ENCODE results near the gene THOC5. TPM values are rescaled to one million over a fixed set of nuclear protein-coding genes. Genes with fewer than 3 reads are reported as not detected.

Gene THOC5
- total and polyA plus RNA-seq, 7 donors = 33.8 to 56.0 (median 45.8) TPM

DNA sequence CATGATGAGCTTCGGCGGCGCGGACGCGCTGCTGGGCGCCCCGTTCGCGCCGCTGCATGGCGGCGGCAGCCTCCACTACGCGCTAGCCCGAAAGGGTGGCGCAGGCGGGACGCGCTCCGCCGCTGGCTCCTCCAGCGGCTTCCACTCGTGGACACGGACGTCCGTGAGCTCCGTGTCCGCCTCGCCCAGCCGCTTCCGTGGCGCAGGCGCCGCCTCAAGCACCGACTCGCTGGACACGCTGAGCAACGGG lies 73.4 kb downstream of the THOC5 start:
- intact Hi-C loops (cut with DNase I) = no loop called here
- TF ChIP-seq, protein P1, sequence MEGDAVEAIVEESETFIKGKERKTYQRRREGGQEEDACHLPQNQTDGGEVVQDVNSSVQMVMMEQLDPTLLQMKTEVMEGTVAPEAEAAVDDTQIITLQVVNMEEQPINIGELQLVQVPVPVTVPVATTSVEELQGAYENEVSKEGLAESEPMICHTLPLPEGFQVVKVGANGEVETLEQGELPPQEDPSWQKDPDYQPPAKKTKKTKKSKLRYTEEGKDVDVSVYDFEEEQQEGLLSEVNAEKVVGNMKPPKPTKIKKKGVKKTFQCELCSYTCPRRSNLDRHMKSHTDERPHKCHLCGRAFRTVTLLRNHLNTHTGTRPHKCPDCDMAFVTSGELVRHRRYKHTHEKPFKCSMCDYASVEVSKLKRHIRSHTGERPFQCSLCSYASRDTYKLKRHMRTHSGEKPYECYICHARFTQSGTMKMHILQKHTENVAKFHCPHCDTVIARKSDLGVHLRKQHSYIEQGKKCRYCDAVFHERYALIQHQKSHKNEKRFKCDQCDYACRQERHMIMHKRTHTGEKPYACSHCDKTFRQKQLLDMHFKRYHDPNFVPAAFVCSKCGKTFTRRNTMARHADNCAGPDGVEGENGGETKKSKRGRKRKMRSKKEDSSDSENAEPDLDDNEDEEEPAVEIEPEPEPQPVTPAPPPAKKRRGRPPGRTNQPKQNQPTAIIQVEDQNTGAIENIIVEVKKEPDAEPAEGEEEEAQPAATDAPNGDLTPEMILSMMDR (IDR thresholded peaks at IDR 0.05) = no peak
- WGBS, 3 donors = 0 to 4% (median 2%) methylated on average over 36 to 39 of the region's 39 CpGs
- Histone ChIP-seq H3K4me3 (peak overlapping the region; percentile 42), H3K27me3 (ENCODE audit: insufficient read depth in 3 of 3, low read length in 2 of 3) (peaks cover 0 to 70% (median 38%) of the 10 kb centered on the region in 3 donors), H3K36me3 (ENCODE audit: insufficient read depth in 1 of 2, low read depth in 1 of 2) (no peaks in the 10 kb centered on the region), H3K4me1 (peaks cover 13% of the 10 kb centered on the region), H3K9me3 (no peaks in the 10 kb centered on the region), H3K27ac (no peak overlapping the region)
- no peak for ATAC-seq
- no peak for DNase-seq

DNA sequence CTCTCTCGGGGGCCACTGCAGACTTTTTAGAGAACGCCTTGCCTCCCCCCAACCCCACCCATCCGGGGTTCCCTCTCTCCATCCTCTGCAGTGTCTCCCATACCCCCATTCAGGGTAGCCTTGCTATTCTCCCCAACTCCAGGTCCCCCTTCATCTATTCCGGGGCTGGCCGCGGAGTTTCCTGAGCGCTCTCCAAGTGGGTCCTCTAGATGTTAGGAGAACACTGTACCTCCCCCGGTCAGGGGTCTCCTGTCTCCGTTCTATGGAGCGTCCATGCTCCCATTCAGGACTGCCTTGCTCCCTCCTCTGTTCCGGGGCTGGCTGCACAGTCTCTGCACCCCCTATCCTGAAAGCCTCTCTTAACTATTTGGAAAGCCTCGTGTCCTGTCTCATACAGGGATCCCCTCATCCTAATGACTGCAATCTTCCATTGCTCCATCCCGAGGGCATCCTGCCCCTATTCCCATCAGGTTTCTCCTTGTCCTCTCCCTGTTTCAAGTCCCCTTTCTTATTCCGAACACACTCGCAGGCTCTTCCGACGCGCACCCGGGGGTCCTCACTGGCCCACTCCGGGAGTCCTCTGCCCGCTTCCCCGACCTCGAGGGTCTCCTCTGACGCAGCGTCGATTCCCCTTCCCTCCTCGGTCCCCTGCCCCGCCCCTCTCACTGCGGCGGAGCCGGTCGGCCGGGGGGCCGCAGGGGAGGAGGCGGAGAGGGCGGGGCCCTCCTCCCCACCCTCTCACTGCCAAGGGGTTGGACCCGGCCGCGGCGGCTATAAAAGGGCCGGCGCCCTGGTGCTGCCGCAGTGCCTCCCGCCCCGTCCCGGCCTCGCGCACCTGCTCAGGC lies 73.9 kb downstream of the THOC5 start, which contains the start of gene NEFH:
NEFH (plus strand) TSS at position 802 of the 845 bp plus-strand sequence. CDS start 45 bp downstream, outside the sequence.
- TF ChIP-seq, protein P1 (IDR thresholded peaks at IDR 0.05) = no peak
- peaks cover 13% of the 10 kb centered on the region for H3K4me1 ChIP-seq
- DNase-seq = no peak
- no peaks in the 10 kb centered on the region for H3K36me3 ChIP-seq (ENCODE audit: insufficient read depth in 1 of 2, low read depth in 1 of 2)
- peak within 1 kb of the TSS; percentile 42 for H3K4me3 ChIP-seq
- no peak within 1 kb of the TSS for H3K27ac ChIP-seq
- no peaks in the 10 kb centered on the region for H3K9me3 ChIP-seq
- 4 to 5% (median 5%) methylated on average over 39 to 48 of the region's 48 CpGs for WGBS, 3 donors
- H3K27me3 ChIP-seq (ENCODE audit: insufficient read depth in 3 of 3, low read length in 2 of 3) = peaks cover 0 to 75% (median 38%) of the 10 kb centered on the region in 3 donors
- intact Hi-C loops (cut with DNase I) = no loop called here
- no peak for ATAC-seq

DNA sequence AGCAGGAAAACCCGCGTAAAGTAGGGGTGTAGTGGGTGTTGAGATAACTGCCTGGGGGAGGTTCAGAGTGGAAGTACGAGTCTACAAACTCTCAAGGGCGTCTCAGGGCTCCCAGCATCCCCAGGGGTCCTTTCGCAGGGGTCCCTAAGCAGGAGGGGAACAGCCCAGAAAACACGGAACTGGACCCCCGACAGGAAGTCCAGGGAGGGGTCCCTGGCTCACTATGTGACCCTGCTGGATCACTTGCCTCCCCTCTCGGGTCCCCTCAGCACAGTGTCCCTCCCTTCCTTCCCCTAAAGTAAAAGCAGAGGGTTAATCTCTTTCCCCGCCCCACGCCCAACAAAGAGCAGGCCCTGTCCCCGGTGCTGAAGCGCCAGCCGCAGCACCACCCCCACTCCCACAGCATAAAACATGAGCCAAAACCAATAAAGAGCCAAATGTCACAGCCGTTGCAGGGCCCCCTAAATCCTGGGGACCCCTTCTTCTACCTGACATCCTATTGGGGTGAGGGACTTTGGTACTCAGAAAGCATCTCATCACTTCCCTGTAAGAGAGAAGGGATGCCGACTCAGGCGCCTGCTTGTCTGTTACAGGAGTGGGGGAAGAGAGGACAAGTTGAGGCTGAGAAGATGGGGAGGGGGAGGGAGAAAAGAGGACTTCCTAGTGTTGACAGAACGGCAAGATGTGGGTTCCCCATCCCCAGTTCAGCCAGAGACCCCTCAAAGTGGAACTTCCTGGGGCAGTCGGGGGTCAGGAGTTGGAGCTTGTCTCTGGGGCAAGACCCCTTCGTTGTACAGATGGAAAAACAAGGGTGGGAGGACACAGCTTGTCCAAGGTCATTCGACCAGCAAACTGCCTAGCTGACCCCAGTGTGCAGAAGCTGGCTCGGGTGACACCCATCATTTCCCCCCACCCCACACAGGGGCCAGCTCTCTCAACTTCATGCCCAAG lies 75.0 kb downstream of the THOC5 start:
- ATAC-seq = no peak
- intact Hi-C loops (cut with DNase I) = no loop called here

DNA sequence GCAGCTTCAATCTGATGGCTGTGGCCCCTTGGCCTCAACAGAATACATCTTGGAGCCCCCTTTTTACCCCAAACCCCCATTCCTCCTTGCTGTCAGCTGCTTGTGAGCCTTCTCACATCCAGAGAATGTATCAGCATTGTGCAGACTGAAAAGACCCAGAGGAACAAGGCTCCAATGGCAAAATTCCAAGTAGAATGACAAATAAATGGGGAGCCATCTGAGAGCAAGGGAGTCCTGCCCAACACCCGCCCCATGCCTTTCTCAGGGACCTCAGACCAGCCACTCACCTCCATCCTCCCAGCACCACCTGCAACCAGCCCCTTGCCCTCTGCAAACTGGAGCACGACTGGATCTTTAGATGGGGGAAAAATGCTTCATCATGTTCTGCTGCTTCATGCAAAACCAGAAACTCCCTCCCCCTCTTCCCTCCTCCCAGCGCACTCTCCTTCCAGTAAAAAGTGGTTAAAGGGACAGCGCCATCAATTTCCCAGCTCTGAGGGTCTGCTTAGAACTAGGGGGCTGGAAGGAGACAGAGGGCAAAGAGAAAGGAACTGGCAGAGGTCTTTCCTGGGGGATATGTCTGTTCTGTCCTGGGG lies 75.7 kb downstream of the THOC5 start:
- no peak for ATAC-seq
- WGBS, 3 donors = 19 to 34% (median 24%) methylated on average over 4 of the region's 4 CpGs
- DNase-seq = no peak
- TF ChIP-seq, protein P1 (IDR thresholded peaks at IDR 0.05) = no peak
- peaks cover 13% of the 10 kb centered on the region for H3K4me1 ChIP-seq
- H3K9me3 ChIP-seq = no peaks in the 10 kb centered on the region
- H3K4me3 ChIP-seq = no peak overlapping the region
- H3K36me3 ChIP-seq (ENCODE audit: insufficient read depth in 1 of 2, low read depth in 1 of 2) = no peaks in the 10 kb centered on the region
- intact Hi-C loops (cut with DNase I) = no loop called here
- H3K27me3 ChIP-seq (ENCODE audit: insufficient read depth in 3 of 3, low read length in 2 of 3) = peaks cover 0 to 76% (median 35%) of the 10 kb centered on the region in 3 donors
- H3K27ac ChIP-seq = no peak overlapping the region

More for the DNA sequence above, 75.0 kb downstream of the THOC5 start:
- Histone ChIP-seq H3K9me3 (no peaks in the 10 kb centered on the region), H3K36me3 (ENCODE audit: insufficient read depth in 1 of 2, low read depth in 1 of 2) (no peaks in the 10 kb centered on the region), H3K4me1 (peaks cover 13% of the 10 kb centered on the region), H3K27ac (no peak overlapping the region), H3K4me3 (no peak overlapping the region), H3K27me3 (ENCODE audit: insufficient read depth in 3 of 3, low read length in 2 of 3) (peaks cover 0 to 78% (median 38%) of the 10 kb centered on the region in 3 donors)
- no peak for DNase-seq
- TF ChIP-seq, protein P1 (IDR thresholded peaks at IDR 0.05) = no peak
- 8 to 9% (median 9%) methylated on average over 20 to 21 of the region's 21 CpGs for WGBS, 3 donors
